ENCODE results near the gene IGLL1.

GRCh38 chr22:23533771-23534191, 46.3 kb downstream of the IGLL1 start:
- TF ChIP-seq EZH2phosphoT487 (IDR thresholded peaks at IDR 0.05; ENCODE audit: insufficient read depth, low read depth) (no peak), EZH2 (IDR thresholded peaks at IDR 0.05; ENCODE audit: insufficient read depth, poor library complexity, severe bottlenecking) (no peak)

Data from GM23248 (cell line).